DLD1 (cell line): ENCODE results near the gene THSD4.

Source experiments
- in situ Hi-C: cut with HindIII; loops from 2 replicates; pipeline ENCODE4 v1.10.0; 2017; ENCODE audit warnings: low sequenced_read_pairs

The THSD4 gene

DNA sequence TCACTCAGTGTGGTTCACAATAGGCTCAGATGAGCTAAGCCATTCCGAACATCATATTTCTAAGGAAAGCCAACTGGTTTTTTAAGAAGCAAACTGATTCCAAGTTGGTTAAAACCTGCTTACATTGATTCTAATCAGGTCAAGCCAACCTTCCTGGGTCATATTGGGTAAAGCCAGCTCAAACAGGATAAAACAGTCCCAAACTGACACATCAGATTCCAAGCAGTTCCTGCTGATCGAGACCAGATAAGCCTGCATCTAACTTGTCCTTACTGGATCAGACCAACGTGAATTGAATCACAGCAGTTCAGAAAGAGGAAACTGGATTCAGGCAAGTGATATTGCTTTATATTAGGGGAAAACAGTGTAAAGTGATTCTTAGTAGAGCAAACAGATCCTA lies 18.6 kb upstream of the THSD4 start:
- in situ Hi-C loops = no loop called here

DNA sequence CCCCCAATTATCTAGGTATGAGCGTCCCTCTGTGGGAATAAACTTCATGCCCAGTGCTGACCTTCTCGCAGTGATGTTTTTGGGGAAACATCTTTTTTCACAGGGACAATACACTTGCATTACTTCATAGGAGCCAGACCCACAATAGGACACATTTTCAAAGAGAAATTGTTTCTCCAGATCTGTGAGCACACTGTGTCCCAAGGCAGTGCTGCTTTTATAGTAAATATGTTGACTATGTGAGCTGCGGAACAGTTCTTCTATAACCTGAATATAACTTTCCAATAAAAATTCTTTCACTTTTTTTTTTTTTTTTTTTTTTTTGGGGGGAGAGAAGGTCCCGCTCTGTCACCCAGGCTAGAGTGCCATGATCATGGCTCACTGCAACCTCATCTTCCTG lies 17.4 kb upstream of the THSD4 start:
- in situ Hi-C loops = no loop called here

DNA sequence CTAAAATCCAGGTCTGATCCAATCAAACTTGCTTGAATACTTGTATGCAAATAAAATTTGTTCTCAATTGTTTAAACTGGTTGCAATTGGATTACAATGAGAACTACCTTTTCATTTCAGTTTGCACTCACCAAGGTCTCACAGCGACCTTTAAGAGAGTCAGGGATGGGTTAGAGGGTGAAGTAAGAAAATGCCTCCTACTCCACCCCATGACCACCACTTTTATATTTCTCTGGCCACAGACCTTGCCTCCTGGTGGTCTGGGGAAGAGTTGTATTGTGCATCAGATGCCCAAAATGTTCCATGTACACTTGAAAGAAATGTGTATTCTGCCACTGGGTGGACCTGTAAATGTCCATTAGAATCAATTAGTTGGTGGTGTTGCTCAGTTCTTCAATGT lies 16.4 kb upstream of the THSD4 start:
- in situ Hi-C loops = no loop called here

DNA sequence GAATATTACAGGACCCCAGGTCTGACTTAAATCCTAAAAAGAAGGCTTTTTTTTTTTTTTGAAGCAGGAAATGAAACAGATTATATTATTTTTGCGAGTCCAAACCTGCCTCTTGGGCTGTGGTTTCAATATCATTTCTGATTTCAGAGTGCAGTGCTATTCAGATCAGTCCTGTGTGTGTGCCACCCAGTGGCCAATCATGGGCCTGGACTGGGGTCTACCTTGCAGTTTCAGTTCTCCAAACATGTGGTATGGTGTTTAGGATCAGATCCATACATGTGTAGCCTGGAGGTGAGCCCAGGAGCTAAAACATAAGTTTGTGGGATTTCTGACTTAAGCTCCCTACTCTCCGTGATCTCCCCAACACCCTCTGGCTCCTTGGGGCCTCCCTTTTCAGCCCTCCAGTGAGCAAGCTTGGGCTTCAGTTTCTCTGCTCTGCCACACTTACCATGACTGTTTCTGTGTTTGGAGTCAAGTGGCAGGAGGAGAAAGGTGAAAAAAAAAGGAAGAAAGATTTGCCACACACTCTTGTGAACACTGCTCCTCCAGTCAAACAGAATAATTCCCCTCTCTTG lies 12.1 kb upstream of the THSD4 start:
- in situ Hi-C loops = loop anchor here (10.0 kb wide), 1 partner anchor 332 kb away; no protein-coding TSS in a partner anchor

DNA sequence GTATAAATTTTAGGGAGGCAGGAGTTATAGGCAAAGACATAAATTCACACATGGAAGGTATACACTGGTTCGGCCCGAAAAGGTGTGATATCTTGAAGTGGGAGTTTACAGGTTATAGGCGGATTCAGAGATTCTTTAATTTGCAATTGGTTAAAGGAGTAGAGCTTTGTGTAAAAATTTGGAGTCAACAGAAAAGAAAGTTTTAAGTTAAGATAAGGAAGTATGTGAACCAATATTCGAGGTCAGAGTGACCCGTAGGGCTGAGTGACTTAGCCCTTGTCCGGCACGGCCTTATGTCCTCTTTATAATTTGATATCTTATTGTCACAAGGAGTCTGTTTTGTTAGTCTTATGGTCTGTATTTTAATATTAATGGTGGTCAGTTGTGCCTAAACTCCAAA lies 10.6 kb upstream of the THSD4 start:
- in situ Hi-C loops = loop anchor here (10.0 kb wide), 1 partner anchor 330 kb away; no protein-coding TSS in a partner anchor

DNA sequence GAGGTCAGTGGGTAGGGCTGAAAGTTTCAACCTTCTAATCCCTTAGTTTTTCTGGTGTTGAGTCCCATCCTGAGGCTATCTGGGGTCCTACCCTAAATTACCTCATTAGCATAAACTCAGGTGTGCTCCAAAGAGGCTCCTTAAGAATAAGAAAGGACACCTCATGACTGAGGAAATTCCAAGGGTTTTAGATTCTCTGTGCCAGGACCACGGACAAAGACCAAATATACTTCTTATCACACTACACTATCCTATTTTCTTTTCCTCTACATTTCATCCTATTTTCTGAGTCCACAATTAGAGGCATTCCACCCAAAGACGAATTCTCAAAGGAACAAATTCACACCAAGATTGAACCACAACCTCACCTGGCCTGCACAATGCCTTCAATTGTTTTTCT lies 9.8 kb upstream of the THSD4 start:
- in situ Hi-C loops = loop anchor here (10.0 kb wide), 1 partner anchor 329 kb away; no protein-coding TSS in a partner anchor

- in situ Hi-C loops = loop anchor here (10.0 kb wide), 1 partner anchor 328 kb away; no protein-coding TSS in a partner anchor
Measured at GRCh38 chr15:71106802-71107500, 8.3 kb upstream of the THSD4 start.

DNA sequence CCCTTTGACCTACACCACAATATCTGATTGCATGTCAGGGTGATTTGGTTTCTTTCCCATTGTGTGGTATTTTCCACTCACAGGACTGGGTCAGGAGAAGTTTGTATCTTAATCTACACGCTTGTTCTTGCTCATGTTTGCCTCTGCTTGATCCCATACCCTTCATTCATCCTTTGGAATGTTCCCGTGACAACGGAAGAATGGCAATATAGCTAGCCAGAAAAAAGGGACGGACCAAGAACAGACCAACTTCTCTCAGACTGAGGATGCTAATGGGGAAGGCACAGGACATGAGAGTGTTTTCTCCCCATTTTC lies 7.8 kb upstream of the THSD4 start:
- in situ Hi-C loops = loop anchor here (10.0 kb wide), 1 partner anchor 327 kb away; no protein-coding TSS in a partner anchor

DNA sequence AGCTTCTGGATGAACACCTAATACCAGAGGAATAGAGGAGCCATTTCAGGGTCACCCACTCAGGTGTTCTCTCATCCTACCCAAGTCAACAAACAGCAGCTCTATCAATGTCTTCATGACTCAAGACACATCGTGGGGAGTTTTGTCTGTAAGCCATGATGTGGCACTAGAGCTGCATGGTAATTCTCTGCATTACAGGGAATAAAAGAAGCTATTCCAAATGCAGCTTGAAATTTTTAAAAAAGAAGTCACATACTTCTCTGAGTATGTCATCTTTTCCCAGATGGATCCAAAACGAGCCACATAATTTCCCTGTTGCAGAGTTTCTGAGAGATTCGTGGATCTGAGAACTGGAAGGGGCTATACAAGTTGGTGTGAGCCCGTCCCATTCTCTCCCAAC lies 6.1 kb upstream of the THSD4 start:
- in situ Hi-C loops = loop anchor here (10.0 kb wide), 1 partner anchor 326 kb away; no protein-coding TSS in a partner anchor

GRCh38 chr15:71109905-71110304 lies 5.4 kb upstream of the THSD4 start:
- in situ Hi-C loops = loop anchor here (10.0 kb wide), 1 partner anchor 325 kb away; no protein-coding TSS in a partner anchor

- in situ Hi-C loops = no loop called here
Measured at GRCh38 chr15:71110405-71111180, 4.7 kb upstream of the THSD4 start.

DNA sequence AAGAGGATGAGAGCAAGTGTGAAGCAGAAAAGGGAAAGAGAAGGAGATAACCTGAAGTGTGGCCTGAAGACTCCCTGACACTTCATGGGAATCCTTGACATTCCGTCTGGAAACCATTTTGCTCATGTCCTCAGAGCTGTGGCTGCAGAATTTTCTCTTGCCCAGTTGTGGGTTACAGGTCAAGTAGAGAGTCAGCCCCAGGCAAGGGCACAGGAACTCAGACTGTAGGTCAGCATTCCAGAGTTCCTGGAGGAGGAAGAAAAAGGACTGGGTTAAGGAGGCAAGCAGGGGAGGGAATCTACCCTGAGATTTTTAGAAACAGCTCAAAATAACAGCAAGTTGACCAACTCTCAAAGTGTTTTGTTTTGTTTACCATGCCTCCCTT lies 4.1 kb upstream of the THSD4 start:
- in situ Hi-C loops = no loop called here

- in situ Hi-C loops = no loop called here
Measured at GRCh38 chr15:71111950-71112349, 3.3 kb upstream of the THSD4 start.

DNA sequence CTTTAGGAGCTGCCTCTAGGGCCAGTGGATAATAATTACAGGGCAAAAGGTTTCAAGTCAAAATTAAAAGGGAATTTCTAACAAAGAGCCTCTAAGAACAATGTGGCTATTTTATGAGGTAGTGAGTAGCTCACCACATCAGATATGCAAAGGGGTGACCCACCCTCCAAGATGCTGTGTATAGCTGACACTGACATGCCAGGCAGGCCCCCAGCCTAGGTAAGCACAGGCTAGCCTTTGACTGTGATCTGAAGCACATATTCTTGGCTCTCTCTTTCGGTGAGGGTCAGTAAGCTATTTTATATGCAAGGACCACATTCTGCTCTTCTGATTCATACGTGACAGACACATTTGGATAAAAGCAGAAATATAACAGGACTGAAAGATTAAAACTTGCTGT lies 2.8 kb upstream of the THSD4 start:
- in situ Hi-C loops = no loop called here

DNA sequence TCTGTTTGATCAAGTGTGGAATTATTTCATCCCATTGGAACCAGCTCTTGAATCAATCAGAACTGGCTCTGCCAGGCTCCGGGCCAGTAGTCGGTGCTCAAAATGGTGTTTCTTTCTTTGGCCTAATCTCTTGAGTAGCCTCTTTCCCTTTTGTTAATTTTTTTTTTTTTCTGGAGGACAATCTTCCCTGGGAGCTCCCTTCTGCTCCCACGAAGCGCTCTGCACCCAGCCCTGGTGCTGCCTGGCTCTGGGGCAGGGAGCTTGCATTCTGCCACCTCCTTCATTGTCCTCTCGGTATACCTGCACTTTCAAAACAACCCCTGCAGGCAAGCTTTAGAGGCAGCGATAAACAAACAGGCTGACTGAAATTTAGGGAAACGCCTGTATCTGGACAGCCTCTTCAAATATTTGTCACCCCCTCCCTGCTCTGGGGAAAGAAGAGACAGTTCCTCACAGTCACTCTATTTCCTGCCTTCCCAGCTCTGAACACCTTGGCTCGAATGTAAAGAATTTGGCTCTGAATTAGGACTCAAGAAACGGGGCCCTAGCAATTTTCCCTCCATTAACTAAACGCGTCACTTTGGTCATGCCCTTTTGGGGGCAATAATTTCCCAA lies 1.1 kb upstream of the THSD4 start:
- in situ Hi-C loops = no loop called here

GRCh38 chr15:71115567-71116351 lies 488 bp downstream of the THSD4 start:
- in situ Hi-C loops = no loop called here

GRCh38 chr15:71116366-71116765 lies 1.1 kb downstream of the THSD4 start:
- in situ Hi-C loops = no loop called here

DNA sequence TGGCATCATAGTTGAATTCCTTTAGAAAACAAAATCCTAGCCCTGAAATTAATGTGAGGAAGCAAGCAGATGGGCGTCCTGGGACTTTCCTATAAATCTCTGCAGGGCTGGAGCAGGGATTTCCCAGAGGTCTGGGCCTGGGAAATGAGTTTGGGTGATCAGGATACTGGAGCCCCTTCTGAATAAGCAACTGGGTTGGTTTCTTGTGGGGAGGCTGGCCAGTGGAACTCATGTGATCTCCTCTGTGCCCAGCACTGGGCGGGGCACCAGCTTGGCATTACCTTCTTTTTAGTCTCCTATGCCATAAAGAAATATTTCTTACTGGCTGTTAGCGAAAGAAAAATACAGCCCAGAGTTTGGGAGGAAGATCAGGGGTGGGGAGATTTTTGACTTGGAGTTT lies 1.7 kb downstream of the THSD4 start:
- in situ Hi-C loops = no loop called here

GRCh38 chr15:71117714-71118305 lies 2.5 kb downstream of the THSD4 start:
- in situ Hi-C loops = no loop called here

- in situ Hi-C loops = no loop called here
Measured at GRCh38 chr15:71118345-71118744, 3.1 kb downstream of the THSD4 start.
